Tibial artery (tissue), 4 donors: ENCODE measurements around the gene MYO19.

Experiments
- DNase-seq, 2 donors: peaks; one replicate each; pipeline ENCODE4 v3.0.0-alpha.2; 2019
- H3K27ac ChIP-seq, 2 donors: fragments of 200-600 bp; sonication (generic) in 1 of 2; 1 replicate in 1 of 2; 2 replicates in 1 of 2; pipeline ENCODE4 v1.5.1; 2018 to 2019; ENCODE audit warnings: mild to moderate bottlenecking in 1 of 2
- H3K27me3 ChIP-seq, 2 donors: fragments of 200-600 bp; sonication (generic) in 1 of 2; one replicate each; pipeline versions ENCODE4 v1.5.1 to v1.6.0; 2016 to 2019
- H3K36me3 ChIP-seq, 3 donors: fragments of 200-600 bp; sonication (generic) in 2 of 3; one replicate each; pipeline ENCODE4 v1.5.1; 2016 to 2019; ENCODE audit warnings: mild to moderate bottlenecking in 2 of 3
- H3K4me1 ChIP-seq, 4 donors: fragments of 200-600 bp; sonication (generic) in 2 of 4; 1 replicate in 3 of 4; 2 replicates in 1 of 4; pipeline ENCODE4 v1.5.1; 2016 to 2019
- H3K4me3 ChIP-seq, 2 donors: fragments of 200-600 bp; sonication (generic) in 1 of 2; 1 replicate in 1 of 2; 2 replicates in 1 of 2; pipeline ENCODE4 v1.5.1; 2018 to 2019; ENCODE audit warnings: mild to moderate bottlenecking in 2 of 2
- H3K9me3 ChIP-seq, 3 donors: fragments of 200-600 bp; sonication (generic) in 1 of 3; one replicate each; pipeline ENCODE4 v1.5.1; 2016 to 2019
- CTCF ChIP-seq, 2 experiments: fragments of 200-600 bp in 1 of 2; fragments of 450-650 bp in 1 of 2; IDR thresholded peaks; one replicate each; pipeline ENCODE4 v1.5.1; 2017 to 2019; ENCODE audit warnings: antibody characterized with exemption in 2 of 2, mild to moderate bottlenecking in 1 of 2, moderate library complexity in 1 of 2
- intact Hi-C: fragments of 100-400 bp; cut with DNase I; formaldehyde crosslinking; loops from one replicate; pipeline ENCODE4 v1.15.0; 2023; ENCODE audit warnings: low total_unique reads

MYO19 gene

DNA sequence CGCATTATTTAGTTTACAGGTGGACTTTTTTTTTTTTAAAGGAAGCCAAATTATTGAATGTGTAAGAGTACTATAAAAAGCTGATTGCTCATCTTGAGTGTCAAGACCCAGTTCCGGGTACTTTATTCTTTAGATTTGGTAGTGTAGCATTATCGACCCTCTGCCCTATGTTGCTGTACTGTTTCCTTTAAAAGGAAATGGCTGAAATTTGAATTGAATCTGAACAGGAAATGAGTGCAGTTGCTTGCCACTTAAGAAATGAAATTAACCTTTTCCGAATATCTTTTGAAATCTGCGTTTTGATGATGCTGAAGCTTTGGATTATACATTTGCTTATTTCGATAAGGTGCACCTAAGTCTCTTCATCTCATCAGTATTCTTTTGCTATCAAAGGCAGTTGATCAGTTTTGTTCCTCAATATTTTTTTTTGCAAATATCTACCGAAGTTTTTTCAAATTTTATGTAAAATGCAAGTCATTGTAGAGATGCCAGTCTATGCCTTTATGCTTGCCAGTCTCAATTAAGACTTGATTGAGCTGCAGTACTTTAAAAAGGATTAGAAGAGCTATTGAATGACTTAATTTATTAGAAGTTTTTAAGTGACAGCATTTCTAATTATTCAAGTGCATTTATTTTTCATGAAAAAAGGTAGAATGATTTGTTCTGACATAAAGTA is 11.9 kb upstream of the MYO19 start:
- Histone ChIP-seq H3K4me3 (peak overlapping the region; percentile 82 to 97), H3K27ac (peak overlapping the region; percentile 98 to 99), H3K36me3 (peaks cover 0 to 4% (median 0%) of the 10 kb centered on the region in 3 donors), H3K4me1 (peaks cover 0 to 64% (median 36%) of the 10 kb centered on the region in 4 donors), H3K9me3 (no peaks in the 10 kb centered on the region), H3K27me3 (no peaks in the 10 kb centered on the region)
- no peak for TF ChIP-seq CTCF (IDR thresholded peaks at IDR 0.05)
- no peak for DNase-seq
- intact Hi-C loops = loop anchor here (5.0 kb wide), 1 partner anchor 46 kb away; the partner anchor contains the start of gene DHRS11

- Histone ChIP-seq H3K9me3 (no peaks in the 10 kb centered on the region), H3K27ac (peak overlapping the region; percentile 98 to 99), H3K27me3 (no peaks in the 10 kb centered on the region), H3K4me1 (peaks cover 0 to 57% (median 36%) of the 10 kb centered on the region in 4 donors), H3K36me3 (peaks cover 0 to 4% (median 0%) of the 10 kb centered on the region in 3 donors), H3K4me3 (peak overlapping the region; percentile 82 to 97)
- intact Hi-C loops = loop anchor here (5.0 kb wide), 1 partner anchor 47 kb away; the partner anchor contains the start of gene DHRS11
- TF ChIP-seq CTCF (IDR thresholded peaks at IDR 0.05) = peak in 1 of 2 experiments; percentile 16
- DNase-seq = peak; percentile 97 to 99
These were observed 11.1 kb upstream of the MYO19 start for GRCh38 chr17:36545465-36546417.

GRCh38 chr17:36545077-36545464 is 10.4 kb upstream of the MYO19 start:
- no peak for DNase-seq
- intact Hi-C loops = loop anchor here (5.0 kb wide), 1 partner anchor 47 kb away; the partner anchor contains the start of gene DHRS11
- peaks cover 0 to 4% (median 0%) of the 10 kb centered on the region in 3 donors for H3K36me3 ChIP-seq
- peak overlapping the region; percentile 82 to 97 for H3K4me3 ChIP-seq
- H3K9me3 ChIP-seq = no peaks in the 10 kb centered on the region
- TF ChIP-seq CTCF (IDR thresholded peaks at IDR 0.05) = no peak
- H3K27me3 ChIP-seq = no peaks in the 10 kb centered on the region
- peak overlapping the region; percentile 98 to 99 for H3K27ac ChIP-seq
- peaks cover 0 to 51% (median 35%) of the 10 kb centered on the region in 4 donors for H3K4me1 ChIP-seq

DNA sequence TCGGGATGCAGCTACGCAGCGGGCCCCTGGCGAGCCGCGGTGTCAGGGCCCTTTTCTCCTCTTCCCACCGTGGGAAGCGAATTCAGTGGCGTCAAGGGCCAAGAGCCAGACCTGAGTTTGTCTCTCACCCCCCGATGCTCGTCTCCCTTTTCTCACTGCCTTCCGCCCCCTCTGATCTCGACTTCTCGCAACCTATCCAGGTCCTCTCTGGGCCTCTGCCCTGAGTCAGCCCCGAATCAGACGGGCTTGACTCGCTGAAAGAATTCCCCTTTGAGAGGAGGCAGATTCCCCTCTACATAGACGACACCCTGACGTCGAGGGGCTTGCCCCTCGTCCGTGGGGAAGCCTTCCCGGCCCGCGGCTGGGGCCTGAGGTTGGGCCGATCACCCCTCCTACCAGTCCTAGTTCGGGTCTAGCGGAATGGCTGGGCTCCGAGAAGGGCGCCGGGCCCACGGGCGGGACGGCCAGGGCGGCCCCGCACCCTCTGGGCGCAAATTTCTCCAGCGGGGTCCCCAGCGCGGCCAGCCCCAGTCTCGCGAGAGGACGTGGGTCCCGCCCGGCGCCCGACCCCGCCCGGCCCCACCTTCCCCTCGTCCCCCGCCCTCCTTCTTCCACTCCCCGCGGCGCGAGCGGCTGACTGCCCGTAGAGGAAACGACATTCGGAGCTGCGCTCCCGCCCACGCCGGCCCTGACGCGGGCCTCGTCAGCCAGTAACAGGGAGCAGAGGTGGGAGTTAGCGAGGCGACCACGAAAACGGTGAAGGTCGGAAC is 9.8 kb upstream of the MYO19 start, which contains the start of gene GGNBP2:
Gene GGNBP2 (plus strand): TSS at position 613 of the 770 bp plus-strand sequence. CDS start 806 bp downstream, outside the sequence.
- intact Hi-C loops = loop anchor here (5.0 kb wide), 1 partner anchor 48 kb away; the partner anchor contains the start of gene DHRS11
- no peak for TF ChIP-seq CTCF (IDR thresholded peaks at IDR 0.05)
- DNase-seq = peak; percentile 85 to 96
- Histone ChIP-seq H3K36me3 (peaks cover 0 to 4% (median 0%) of the 10 kb centered on the region in 3 donors), H3K4me3 (peak within 1 kb of the TSS; percentile 82 to 97), H3K27ac (peak within 1 kb of the TSS; percentile 98 to 99), H3K4me1 (peaks cover 0 to 45% (median 35%) of the 10 kb centered on the region in 4 donors), H3K9me3 (no peaks in the 10 kb centered on the region), H3K27me3 (no peaks in the 10 kb centered on the region)

- H3K27me3 ChIP-seq = no peaks in the 10 kb centered on the region
- H3K4me1 ChIP-seq = peaks cover 0 to 42% (median 35%) of the 10 kb centered on the region in 4 donors
- peak overlapping the region; percentile 98 to 99 for H3K27ac ChIP-seq
- peak overlapping the region; percentile 82 to 97 for H3K4me3 ChIP-seq
- TF ChIP-seq CTCF (IDR thresholded peaks at IDR 0.05) = no peak
- no peaks in the 10 kb centered on the region for H3K9me3 ChIP-seq
- intact Hi-C loops = no loop called here
- peak; percentile 31 to 72 for DNase-seq
- peaks cover 0 to 4% (median 0%) of the 10 kb centered on the region in 3 donors for H3K36me3 ChIP-seq
These were observed 9.3 kb upstream of the MYO19 start for GRCh38 chr17:36544044-36544306.
